ENCODE data around the gene SLC27A4. TPM values are rescaled to one million over a fixed set of nuclear protein-coding genes. Genes with fewer than 3 reads are reported as not detected.

Gene SLC27A4
- total RNA-seq, 2 experiments from 2014 or later, result 8.4 to 10.2 TPM

DNA sequence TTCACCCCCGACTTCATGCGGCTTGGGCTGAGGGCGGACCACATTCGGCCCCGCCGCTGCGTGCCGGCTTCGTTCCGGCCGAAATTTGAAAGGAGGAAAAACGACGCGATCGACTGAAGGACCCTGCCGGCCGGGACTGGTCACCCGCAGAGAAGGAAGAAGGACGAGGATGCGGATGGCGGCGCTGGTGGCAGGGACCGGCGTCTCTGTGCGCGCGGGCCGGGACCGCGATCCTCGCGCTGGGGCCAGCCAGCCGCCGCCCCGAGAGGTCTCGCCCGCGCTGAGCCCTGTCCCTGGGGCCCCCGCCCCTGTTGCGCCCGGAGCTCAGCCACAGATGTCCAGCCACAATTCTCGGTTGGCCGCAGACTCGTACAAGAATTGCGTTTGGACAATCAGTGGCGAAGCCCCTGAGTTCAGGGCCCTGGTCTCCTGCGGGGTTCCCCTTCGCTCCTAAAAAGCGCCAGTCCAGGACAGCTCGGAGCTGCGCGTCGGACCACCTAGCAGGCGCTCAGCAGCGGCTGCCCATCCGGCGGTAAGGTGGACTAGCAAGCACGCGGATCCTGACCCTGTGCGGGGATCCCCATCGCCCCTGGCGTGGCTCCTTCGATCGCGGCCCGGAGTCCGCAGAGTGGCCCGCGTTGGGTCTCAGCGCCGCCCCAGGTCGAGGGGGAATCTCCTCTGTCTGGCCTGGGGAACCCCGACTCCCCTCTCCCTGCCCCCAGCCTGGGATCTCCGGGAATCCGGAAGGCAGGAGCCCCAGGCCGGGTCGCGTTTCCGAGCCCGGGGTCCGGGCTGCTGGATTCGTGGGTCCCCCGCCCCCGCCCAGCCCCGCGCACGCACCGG is 52.2 kb downstream of the SLC27A4 start:
- CTCF ChIA-PET, result no interaction called here
- Mint-ChIP-seq H3K36me3 (ENCODE audit: low read depth) (peaks cover 18% of the 10 kb centered on the region), H3K9me3 (ENCODE audit: low read depth) (no peaks in the 10 kb centered on the region), H3K27me3 (peaks cover 7% of the 10 kb centered on the region), H3K4me3 (no peak overlapping the region), H3K4me1 (no peaks in the 10 kb centered on the region), H3K27ac (no peak overlapping the region)
- ATAC-seq (no peak), DNase-seq (no peak)
- POLR2A ChIA-PET, result no interaction called here
- intact Hi-C loops (cut with DNase I, micrococcal nuclease), result no loop called here

DNA sequence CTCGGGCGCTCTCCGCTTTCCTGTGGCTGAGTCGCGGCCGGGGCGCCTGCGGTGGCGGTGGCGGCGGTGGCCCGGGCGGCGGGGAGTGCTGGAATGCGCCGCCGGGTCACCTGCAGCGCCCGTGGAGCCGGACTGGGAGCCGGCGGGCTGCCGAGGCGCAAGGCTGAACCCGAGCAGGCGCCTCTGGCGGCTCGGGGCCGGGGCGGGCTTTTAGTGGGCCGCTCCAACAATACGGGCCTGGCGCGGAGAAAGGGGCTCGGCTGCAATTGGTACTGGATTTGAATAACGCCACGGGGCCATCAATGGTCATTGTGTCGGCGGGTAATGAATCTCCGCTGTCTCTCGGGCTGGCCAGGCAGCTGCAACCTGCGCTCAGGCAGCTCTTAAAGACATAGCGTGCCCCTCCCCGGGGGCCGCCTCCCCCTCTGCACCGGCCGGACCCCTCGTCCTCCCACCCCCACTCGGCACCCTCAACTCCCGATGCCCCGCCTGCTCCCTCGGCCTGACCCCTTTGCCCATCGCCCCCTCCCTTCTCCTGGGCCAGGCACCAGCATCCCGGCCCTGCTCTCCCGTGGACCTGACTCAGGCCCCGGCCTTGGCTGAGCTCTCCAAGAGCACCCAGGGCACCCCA is 52.9 kb downstream of the SLC27A4 start:
- ChIA-PET CTCF (no interaction called here), POLR2A (no interaction called here)
- Mint-ChIP-seq H3K27ac (no peak overlapping the region), H3K4me1 (no peaks in the 10 kb centered on the region), H3K9me3 (ENCODE audit: low read depth) (no peaks in the 10 kb centered on the region), H3K4me3 (no peak overlapping the region), H3K36me3 (ENCODE audit: low read depth) (peaks cover 12% of the 10 kb centered on the region), H3K27me3 (peaks cover 10% of the 10 kb centered on the region)
- DNase-seq, result no peak
- intact Hi-C loops (cut with DNase I, micrococcal nuclease), result no loop called here
- ATAC-seq, result no peak

DNA sequence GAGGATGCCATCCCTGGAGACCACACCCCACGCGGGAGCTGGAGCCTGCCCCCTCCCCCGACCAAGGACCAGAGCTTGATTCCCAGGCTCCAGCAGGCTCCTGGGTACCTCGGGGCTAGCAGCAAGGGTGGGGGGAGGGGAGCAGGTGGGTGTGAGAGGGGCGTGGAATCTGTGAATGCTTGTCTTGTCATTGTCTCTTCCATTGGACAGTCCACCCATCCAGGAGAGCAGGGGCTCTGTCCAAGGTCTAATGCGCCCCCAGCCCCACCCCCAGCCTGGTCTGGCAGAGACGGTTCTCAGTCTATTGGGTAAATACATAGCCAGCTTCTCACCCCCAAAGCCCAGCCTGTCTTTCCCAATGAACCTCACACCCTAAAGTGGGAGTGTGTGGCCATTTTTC is 53.6 kb downstream of the SLC27A4 start:
- no peaks in the 10 kb centered on the region for H3K9me3 Mint-ChIP-seq (ENCODE audit: low read depth)
- no peaks in the 10 kb centered on the region for H3K4me1 Mint-ChIP-seq
- no peak for ATAC-seq
- ChIA-PET CTCF (no interaction called here), POLR2A (interaction anchor here (0.6 kb wide), 1 partner anchor 163 kb away, joined by 3 read pairs; no protein-coding TSS in a partner anchor)
- DNase-seq, result no peak
- H3K36me3 Mint-ChIP-seq (ENCODE audit: low read depth), result peaks cover 12% of the 10 kb centered on the region
- H3K27me3 Mint-ChIP-seq, result peaks cover 10% of the 10 kb centered on the region
- H3K4me3 Mint-ChIP-seq, result no peak overlapping the region
- no peak overlapping the region for H3K27ac Mint-ChIP-seq
- intact Hi-C loops (cut with DNase I, micrococcal nuclease), result no loop called here

DNA sequence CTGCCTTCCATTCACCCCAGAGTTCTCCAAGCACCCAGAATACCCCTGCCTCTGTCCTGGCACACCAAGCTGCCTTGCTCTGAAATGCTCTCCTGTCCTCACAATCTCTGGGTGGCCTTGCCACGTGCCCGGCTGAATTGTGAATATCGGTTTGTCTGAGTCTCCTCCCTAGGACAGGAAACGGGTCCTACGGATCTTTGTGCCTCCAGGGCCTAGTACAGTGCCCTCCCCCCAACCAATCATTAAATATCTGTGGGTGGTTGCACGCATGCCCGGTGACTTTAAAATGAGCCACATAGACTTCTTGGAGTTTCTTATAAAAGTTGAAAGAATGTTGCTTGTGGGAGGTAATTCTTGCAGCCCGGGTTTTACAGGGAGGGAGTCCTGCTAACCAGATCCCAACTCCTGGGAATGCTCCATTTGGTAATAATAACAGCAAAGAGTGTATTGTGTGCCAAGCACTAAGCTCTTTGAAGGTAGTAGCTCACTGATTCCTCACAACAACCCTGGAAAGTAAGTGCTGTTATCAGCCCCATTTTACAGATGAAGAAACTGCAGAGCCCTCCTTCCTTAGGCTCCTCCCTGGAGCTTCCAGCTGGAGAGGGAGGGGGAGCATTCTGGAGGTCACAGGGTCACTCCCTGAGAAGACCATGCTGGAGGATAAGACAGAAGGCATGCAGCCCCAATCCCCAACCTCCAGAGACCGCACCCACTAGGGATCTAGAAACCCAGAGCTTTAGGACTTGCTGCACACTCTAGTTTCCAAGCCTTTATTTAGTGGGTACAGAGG is 54.2 kb downstream of the SLC27A4 start:
- Mint-ChIP-seq H3K4me1 (no peaks in the 10 kb centered on the region), H3K36me3 (ENCODE audit: low read depth) (peaks cover 9% of the 10 kb centered on the region), H3K9me3 (ENCODE audit: low read depth) (no peaks in the 10 kb centered on the region), H3K4me3 (no peak overlapping the region), H3K27me3 (peaks cover 10% of the 10 kb centered on the region), H3K27ac (no peak overlapping the region)
- DNase-seq, result no peak
- CTCF ChIA-PET, result interaction anchor here (0.7 kb wide), 1 partner anchor 645 kb away, joined by 3 read pairs; no protein-coding TSS in a partner anchor
- intact Hi-C loops (cut with DNase I, micrococcal nuclease), result no loop called here
- no peak for ATAC-seq
- POLR2A ChIA-PET, result interaction anchor here (0.7 kb wide), 1 partner anchor 686 kb away, joined by 3 read pairs; the partner anchor contains the start of gene DOLPP1

DNA sequence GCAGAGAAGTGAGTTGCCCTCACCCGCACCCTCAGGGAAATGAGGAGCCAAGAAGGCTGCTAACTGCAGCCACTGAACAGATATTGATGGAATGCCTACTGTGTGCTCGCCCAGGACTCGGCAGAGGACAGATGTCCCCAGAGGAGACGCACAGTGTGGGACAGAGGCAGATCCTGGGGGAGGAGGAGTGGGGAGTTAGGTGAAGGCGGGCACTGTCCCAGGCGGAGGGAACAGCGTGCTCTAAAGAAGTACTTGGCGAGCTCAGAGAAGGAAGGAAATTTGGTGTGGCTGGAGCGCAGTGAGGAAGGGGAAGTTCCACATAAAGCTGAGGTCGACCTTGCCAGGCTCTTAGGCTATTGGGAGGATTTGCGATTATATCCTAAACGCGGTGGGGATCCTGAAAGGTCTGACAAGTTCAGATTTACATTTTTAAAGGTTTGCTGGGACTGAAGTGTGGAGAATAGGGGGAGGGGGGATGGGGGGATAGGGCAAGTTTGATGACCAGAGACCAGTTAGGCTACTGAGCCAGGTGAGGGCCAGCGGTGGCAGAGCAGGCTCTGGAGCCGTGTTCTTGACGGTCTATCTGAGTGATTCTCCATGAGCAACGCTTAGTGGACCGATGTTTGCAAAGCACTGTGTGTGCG is 56.8 kb downstream of the SLC27A4 start:
- CTCF ChIA-PET, result interaction anchor here (0.7 kb wide), 1 partner anchor 519 kb away, joined by 4 read pairs; no protein-coding TSS in a partner anchor
- H3K9me3 Mint-ChIP-seq (ENCODE audit: low read depth), result no peaks in the 10 kb centered on the region
- no peak for ATAC-seq

DNA sequence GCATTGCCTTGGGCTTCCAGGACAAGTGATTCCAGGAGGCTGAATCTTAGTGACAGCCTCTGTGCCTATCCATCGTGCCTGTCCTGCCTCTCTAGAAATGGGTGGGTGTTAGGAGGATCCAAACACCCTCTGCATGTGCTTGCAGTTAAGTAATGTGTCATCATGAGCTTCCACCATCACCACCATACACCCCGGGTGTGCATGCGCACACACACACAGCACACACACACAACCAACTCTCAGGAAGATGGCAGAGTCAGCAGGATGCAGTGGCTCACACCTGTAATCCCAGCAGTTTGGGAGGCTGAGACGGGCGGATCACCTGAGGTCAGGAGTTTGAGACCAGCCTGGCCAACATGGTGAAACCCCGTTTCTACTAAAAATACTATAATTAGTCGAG is 57.5 kb downstream of the SLC27A4 start:
- no peak for ATAC-seq
- peaks cover 10% of the 10 kb centered on the region for H3K27me3 Mint-ChIP-seq
- H3K27ac Mint-ChIP-seq, result no peak overlapping the region
- no peaks in the 10 kb centered on the region for H3K9me3 Mint-ChIP-seq (ENCODE audit: low read depth)
- intact Hi-C loops (cut with DNase I, micrococcal nuclease), result no loop called here
- CTCF ChIA-PET, result no interaction called here
- no peaks in the 10 kb centered on the region for H3K36me3 Mint-ChIP-seq (ENCODE audit: low read depth)
- POLR2A ChIA-PET, result no interaction called here
- H3K4me1 Mint-ChIP-seq, result no peaks in the 10 kb centered on the region
- DNase-seq, result no peak
- no peak overlapping the region for H3K4me3 Mint-ChIP-seq

More for the DNA sequence above, 56.8 kb downstream of the SLC27A4 start:
- peaks cover 10% of the 10 kb centered on the region for H3K27me3 Mint-ChIP-seq
- no peak overlapping the region for H3K27ac Mint-ChIP-seq
- no peak for DNase-seq
- H3K4me3 Mint-ChIP-seq, result no peak overlapping the region
- no peaks in the 10 kb centered on the region for H3K4me1 Mint-ChIP-seq
- intact Hi-C loops (cut with DNase I, micrococcal nuclease), result no loop called here
- H3K36me3 Mint-ChIP-seq (ENCODE audit: low read depth), result peaks cover 2% of the 10 kb centered on the region
- POLR2A ChIA-PET, result no interaction called here

DNA sequence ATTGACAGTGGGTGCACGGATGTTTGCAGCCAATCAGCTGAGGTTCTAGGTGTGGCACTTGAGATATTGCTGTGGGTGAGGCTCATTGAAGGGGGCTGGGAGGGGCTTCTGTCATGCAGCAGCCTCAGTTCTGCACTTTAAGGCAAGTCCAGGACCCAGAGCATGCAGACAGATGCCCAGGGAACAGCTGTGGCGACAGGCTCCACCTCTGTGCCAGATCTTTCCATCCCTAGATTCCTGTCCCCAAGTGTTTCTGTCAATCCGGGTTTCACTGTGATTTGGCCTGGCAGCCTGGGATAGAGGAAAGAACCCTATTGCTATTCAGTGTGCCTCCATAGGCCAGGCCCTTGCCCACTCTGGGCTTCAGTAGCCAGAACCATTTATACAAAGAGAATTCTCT is 59.5 kb downstream of the SLC27A4 start:
- no peak overlapping the region for H3K27ac Mint-ChIP-seq
- ChIA-PET CTCF (interaction anchor here (0.5 to 0.6 kb wide), 2 partner anchors 16 to 549 kb away, joined by 3 read pairs; no protein-coding TSS in a partner anchor), POLR2A (no interaction called here)
- DNase-seq, result no peak
- H3K27me3 Mint-ChIP-seq, result peaks cover 10% of the 10 kb centered on the region
- no peaks in the 10 kb centered on the region for H3K36me3 Mint-ChIP-seq (ENCODE audit: low read depth)
- no peak overlapping the region for H3K4me3 Mint-ChIP-seq
- H3K4me1 Mint-ChIP-seq, result no peaks in the 10 kb centered on the region
- intact Hi-C loops (cut with DNase I, micrococcal nuclease), result no loop called here
- no peaks in the 10 kb centered on the region for H3K9me3 Mint-ChIP-seq (ENCODE audit: low read depth)
- no peak for ATAC-seq

DNA sequence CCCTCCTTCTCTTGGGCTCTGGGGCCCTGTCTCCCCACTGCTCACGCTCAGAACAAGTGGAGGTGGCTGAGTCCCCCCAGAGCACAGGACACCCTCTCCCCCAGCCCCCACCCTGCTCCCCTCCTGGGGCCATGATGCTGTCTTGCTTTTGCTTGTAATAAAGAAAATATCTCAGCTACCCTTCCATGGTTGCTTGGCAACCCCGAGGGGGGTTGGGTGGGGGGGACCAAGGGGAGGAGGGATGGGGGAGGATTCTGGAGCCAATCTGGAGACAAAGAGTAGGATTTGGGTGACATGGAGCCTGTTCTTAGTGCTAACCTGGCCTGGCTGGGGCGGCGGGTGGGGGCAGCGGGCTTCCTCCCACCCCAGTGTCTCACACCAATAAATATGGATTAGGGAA is 64.2 kb downstream of the SLC27A4 start:
- Mint-ChIP-seq H3K27ac (no peak overlapping the region), H3K27me3 (peaks cover 10% of the 10 kb centered on the region), H3K4me1 (no peaks in the 10 kb centered on the region), H3K4me3 (no peak overlapping the region), H3K9me3 (ENCODE audit: low read depth) (no peaks in the 10 kb centered on the region), H3K36me3 (ENCODE audit: low read depth) (no peaks in the 10 kb centered on the region)
- POLR2A ChIA-PET, result no interaction called here
- CTCF ChIA-PET, result no interaction called here
- no peak for DNase-seq
- no peak for ATAC-seq
- intact Hi-C loops (cut with DNase I, micrococcal nuclease), result no loop called here

DNA sequence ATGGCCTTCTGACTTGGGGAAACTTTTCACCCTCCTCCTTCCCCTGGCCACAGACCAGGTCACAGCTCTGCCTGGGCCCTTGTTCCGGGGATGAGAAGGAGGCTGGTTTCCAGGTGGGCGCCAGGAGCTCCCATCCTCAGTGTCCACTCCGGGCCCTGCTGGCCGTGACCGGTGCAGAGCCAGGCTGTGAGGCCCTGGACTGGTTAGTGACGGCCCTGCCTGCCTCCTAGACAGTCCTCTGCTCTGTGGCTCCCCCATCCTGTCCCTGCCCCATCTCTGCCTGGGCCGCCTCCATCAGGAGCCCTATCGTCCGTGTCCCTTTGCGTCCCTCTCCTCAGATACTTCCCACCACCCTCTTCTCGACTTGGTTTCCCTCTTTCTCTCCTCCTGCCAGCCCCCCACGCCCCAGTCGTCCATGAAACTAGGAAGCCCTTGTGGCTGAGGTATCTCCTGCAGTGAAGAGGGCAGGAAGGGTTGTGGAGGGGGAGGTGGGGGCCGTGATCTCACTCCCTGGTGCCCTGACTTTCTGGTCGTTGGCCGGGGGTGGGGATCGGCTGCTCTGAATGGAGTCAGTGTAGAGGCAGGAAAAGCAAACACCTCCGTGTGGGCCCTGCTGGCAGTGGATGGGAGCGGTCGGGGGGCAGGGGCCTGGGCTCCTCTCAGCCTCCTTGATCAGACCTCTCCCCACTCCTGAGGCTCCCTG is 64.9 kb downstream of the SLC27A4 start:
- CTCF ChIA-PET, result interaction anchor here (2.3 kb wide), 1 partner anchor 34 kb away, joined by 8 read pairs; no protein-coding TSS in a partner anchor
- DNase-seq (no peak), ATAC-seq (no peak)
- peaks cover 12% of the 10 kb centered on the region for H3K27me3 Mint-ChIP-seq
- no peaks in the 10 kb centered on the region for H3K9me3 Mint-ChIP-seq (ENCODE audit: low read depth)
- POLR2A ChIA-PET, result no interaction called here
- no peak overlapping the region for H3K4me3 Mint-ChIP-seq
- H3K4me1 Mint-ChIP-seq, result no peaks in the 10 kb centered on the region
- no peak overlapping the region for H3K27ac Mint-ChIP-seq
- no peaks in the 10 kb centered on the region for H3K36me3 Mint-ChIP-seq (ENCODE audit: low read depth)
- intact Hi-C loops (cut with DNase I, micrococcal nuclease), result no loop called here

DNA sequence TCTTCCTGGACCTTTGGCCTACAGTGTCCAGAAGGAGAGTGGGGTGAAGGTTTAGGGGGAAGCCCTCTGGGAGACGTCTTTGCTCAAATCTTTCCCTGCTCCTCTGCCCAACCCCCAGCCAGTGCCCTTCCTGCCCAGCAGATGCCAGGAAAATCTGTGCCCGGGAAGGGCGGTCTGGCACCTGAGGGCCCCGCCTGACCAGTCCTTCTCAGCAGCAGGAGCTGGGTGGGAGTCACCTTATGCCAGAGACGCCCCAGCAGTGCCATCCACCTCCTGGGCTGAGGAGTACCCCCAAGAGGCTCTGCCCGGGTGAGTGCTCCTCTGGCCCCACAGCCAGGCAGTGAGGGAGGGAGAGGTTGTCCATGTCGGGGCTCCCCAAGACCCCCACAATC is 65.4 kb downstream of the SLC27A4 start:
- no peaks in the 10 kb centered on the region for H3K9me3 Mint-ChIP-seq (ENCODE audit: low read depth)
- ATAC-seq, result no peak

More for the DNA sequence above, 65.4 kb downstream of the SLC27A4 start:
- Mint-ChIP-seq H3K27me3 (peaks cover 14% of the 10 kb centered on the region), H3K4me1 (no peaks in the 10 kb centered on the region), H3K4me3 (no peak overlapping the region), H3K36me3 (ENCODE audit: low read depth) (no peaks in the 10 kb centered on the region), H3K27ac (no peak overlapping the region)
- POLR2A ChIA-PET, result no interaction called here
- DNase-seq, result no peak
- intact Hi-C loops (cut with DNase I, micrococcal nuclease), result no loop called here
- CTCF ChIA-PET, result interaction anchor here (2.3 kb wide), 1 partner anchor 33 kb away, joined by 8 read pairs; no protein-coding TSS in a partner anchor
